ENCODE data around the gene SMARCE1.

- TF ChIP-seq CTCF (IDR thresholded peaks at IDR 0.05) (no peak), POLR2A (IDR thresholded peaks at IDR 0.05) (no peak)
Measured at GRCh38 chr17:40608061-40608581, 39.5 kb downstream of the SMARCE1 start.
